Epithelial cell of proximal tubule (primary cell): ENCODE results near the gene LRBA. TPM values are rescaled to one million over a fixed set of nuclear protein-coding genes. Genes with fewer than 3 reads are reported as not detected.
"Not testable (repeated sequence)": the region's sequence is repeated elsewhere in the genome, so short reads cannot be mapped to it uniquely, and the experiment has no call there.

Experiments
- DNase-seq: peaks from one replicate; pipeline ENCODE4 v3.0.0-alpha.2; 2011; ENCODE audit warnings: low read depth
- H3K4me3 ChIP-seq: 2 replicates; pipeline ENCODE4 v1.5.1; 2011; ENCODE audit warnings: low read depth, mild to moderate bottlenecking, low read length
- CTCF ChIP-seq: conservative IDR thresholded peaks from 2 replicates; pipeline ENCODE4 v1.5.1; 2012; ENCODE audit warnings: low read depth, mild to moderate bottlenecking, low read length
- total RNA-seq: library from RNA; depleted of rRNA; stranded (reverse); fragments of >200 nt; gene quantifications from 2 replicates; pipeline ENCODE4 v1.2.3, GENCODE V29; 2015

LRBA gene
- total RNA-seq, 1 donor from 2014 or later: 58.9 TPM

DNA sequence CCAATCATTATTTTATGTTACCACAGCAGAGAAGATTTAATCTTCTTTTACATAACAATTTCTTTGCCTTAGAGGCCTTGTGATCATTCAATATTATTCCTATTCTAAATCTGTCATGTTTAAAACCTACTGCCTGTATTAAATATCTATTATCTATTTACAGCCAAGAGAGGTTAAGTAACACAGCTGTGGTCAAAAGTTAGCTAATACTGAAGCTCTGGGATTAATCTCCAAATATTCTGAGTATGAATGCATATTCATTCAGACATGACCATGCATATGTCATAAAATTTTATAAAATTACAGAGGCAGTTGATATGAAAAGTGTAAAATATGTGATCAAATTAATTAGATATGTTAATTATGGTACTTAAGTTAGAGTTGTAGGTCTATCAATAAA lies 621.0 kb downstream of the LRBA start:
- H3K4me3 ChIP-seq: no peak overlapping the region
- DNase-seq: no peak
- no peak for TF ChIP-seq CTCF

DNA sequence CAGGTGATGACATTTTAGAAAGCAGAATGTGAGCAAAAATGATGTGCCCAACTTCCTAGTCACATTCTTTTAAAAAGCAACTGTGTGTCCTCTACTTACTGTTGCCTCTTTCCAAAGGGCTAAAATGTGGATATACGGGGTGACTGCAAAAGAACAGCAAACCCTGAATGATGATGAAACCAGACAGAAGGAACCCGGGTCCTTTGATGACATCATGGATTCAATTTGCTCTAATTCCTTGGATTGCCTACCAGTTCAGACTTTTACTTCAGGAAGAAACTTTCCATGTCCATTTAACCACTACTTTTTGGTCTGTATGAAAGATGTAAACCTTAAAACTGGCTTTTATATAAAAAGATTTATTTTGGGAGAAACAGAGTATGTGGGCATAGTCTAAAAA lies 624.0 kb downstream of the LRBA start:
- DNase-seq: no peak
- H3K4me3 ChIP-seq: no peak overlapping the region
- TF ChIP-seq CTCF: no peak

DNA sequence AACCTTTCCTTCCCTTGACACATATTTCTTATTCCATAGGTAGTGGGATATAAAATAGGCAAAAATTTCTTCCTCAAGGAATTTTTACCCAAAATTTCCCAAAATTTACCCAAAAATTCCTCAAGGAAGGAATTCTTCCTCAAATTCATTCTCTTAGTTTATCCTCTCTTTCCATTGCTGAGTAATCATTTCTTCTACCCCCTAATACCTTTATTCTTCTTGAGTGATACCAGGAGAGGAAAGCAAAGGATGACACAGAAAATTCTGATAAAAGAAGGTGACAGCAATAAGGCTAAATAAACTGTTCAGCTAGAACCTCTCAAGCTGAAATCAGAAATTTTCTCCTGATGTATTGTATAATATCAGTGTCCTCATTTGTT lies 624.6 kb downstream of the LRBA start:
- H3K4me3 ChIP-seq: no peak overlapping the region
- no peak for DNase-seq
- no peak for TF ChIP-seq CTCF

- DNase-seq: no peak
- H3K4me3 ChIP-seq: no peak overlapping the region
- no peak for TF ChIP-seq CTCF
These were observed 625.1 kb downstream of the LRBA start for GRCh38 chr4:150389896-150390530.

- DNase-seq: no peak
- TF ChIP-seq CTCF: no peak
- H3K4me3 ChIP-seq: no peak overlapping the region
These were observed 627.1 kb downstream of the LRBA start for GRCh38 chr4:150387981-150388380.

- H3K4me3 ChIP-seq, DNase-seq: not testable (repeated sequence)
These were observed 628.7 kb downstream of the LRBA start for GRCh38 chr4:150386415-150386814.

- DNase-seq: no peak
- no peak for TF ChIP-seq CTCF
- H3K4me3 ChIP-seq: no peak overlapping the region
These were observed 629.5 kb downstream of the LRBA start for GRCh38 chr4:150385606-150386005.
